Lung microvascular endothelial cell (primary cell): ENCODE results near the gene NR2F1-AS1. TPM values are rescaled to one million over a fixed set of nuclear protein-coding genes. Genes with fewer than 3 reads are reported as not detected.
A peak's percentile ranks its signal among the peaks of the same experiment; 100 is the strongest.
"Not testable (repeated sequence)": the region's sequence is repeated elsewhere in the genome, so short reads cannot be mapped to it uniquely, and the experiment has no call there.

Experiments used
- DNase-seq, 2 donors: peaks; one replicate each; pipeline versions ENCODE4 v3.0.0 to v3.0.0-alpha.2; 2010; ENCODE audit warnings: low read depth in 2 of 2
- total RNA-seq: library from RNA; depleted of rRNA; stranded (reverse); fragments of >200 nt; gene quantifications from 2 replicates; pipeline ENCODE4 v1.2.1, GENCODE V29; 2014

The NR2F1-AS1 gene
- total RNA-seq, 1 donor from 2014 or later, result 29.8 TPM

DNA sequence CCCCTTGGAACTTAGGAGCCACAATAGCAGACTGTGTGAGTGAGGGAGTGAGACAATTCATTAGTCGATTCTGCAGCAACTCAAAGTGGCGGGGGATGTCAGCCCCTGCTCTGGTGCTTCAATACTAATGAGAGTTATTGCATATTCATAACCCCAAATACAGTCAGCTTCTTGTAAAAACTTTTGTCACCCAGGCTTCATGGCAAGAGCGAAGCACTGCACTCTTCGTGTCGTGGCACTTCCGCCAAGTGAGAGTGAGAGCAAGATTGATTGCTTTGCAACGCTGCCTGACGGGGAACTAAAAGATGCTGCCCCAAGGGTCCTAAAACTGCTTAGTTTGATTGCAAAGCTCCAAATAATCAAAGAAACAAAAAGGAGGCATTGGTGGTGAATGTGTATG lies 150.9 kb downstream of the NR2F1-AS1 start:
- DNase-seq, result no peak

DNA sequence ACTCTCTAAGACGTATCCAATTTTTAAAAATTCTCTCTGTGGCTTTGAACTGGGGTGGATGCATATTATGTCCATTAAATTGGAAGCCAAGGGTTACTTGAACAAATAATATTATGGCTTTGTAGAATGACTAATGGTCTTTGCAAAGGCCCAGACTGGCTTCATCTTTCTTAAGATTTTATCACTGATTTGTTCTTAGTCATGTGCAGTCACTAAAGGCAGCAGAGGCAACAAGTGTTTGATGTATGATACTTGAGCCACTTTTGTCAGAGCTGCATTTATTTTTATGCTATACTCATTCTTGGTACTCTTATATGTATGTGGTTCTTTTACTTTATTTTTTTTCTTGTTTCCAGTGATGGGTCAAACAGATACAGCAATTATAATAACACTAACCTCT lies 152.2 kb downstream of the NR2F1-AS1 start:
- DNase-seq, result peak in 1 of 2 donors; percentile 26

DNA sequence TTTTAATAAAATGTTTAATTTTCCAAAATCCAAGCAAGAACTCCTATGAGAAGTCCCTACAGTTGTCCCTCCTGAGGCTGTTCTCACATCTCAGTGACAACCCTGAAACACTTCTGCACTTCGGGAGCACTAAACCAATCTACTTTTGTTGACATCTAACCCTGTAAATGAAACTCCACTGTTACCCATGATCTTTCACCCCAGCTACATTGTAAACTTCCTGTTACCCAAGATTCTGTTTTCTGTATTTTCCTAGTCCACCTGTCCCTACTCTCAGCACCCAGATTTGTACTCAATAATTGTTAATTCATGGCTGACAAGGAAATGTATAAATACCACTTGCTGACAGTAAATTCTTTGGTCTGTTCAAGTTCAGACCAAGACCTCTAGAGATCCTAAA lies 153.7 kb downstream of the NR2F1-AS1 start:
- no peak for DNase-seq

DNA sequence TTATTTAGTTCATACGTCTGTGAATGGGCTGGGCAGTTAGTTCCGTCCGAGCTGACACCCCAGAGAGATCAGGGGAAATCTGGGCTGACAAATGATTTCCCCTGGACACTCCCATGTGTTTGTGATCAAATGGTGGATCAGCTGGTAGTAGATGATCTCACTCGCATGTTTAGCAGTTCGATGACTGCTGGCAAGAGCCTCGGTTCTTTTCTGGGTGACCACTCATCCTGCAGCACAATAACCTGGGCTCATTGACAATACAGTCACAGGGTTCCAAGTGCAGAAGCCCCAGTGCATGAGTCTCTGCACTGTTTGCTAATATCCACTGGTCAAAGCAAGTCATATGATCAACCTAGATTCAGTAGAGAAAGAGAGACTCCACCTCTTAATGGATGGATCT lies 155.9 kb downstream of the NR2F1-AS1 start:
- peak; percentile 65 to 87 for DNase-seq

DNA sequence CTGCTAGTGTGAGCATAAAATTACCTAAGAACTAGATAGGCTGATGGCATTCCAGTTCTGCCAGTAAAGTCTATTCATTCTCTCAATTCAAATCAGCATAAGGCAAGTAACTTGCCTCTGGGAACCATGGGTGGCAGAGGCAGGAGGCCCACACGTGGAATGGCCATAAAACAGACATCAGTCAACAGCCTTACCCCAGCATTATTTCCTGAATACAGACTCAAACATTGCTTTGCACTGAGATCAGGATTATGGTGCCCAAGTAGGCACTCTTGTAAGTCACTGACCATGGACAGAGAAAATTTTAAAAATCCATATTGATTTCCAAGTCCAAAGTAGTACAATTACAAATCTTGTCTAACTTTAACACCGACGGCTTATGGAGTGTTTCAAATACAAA lies 157.7 kb downstream of the NR2F1-AS1 start:
- peak; percentile 16 to 49 for DNase-seq

DNA sequence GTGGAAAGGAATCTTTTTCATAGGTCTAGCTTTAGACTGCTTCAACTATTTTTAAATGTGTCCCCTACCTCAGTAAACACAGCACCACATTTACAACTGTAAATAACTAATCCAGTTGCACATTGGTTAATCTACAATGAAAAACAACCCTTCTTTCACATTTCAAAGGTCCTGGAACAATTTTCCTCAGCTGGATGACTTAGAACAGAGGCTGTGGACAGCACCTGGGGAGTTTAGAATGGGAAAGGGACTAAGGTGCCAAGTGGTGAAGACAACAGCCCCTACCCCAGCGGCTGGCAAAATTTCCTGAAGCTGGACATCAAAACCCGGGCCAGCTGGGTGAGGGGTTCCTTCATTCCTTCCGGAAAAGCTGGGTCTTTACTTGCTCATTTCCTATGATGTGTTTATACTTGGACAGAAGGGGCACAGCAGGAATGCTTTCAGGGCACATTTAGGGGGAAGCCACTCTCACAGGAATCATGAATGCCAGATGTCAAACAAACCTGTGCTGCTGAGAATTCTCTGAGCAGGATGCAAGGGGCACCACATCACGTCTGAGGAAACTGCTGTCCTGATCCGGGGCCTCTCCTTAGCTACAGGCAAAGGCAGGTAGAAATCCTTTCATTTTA lies 158.3 kb downstream of the NR2F1-AS1 start:
- DNase-seq, result peak; percentile 20 to 32

DNA sequence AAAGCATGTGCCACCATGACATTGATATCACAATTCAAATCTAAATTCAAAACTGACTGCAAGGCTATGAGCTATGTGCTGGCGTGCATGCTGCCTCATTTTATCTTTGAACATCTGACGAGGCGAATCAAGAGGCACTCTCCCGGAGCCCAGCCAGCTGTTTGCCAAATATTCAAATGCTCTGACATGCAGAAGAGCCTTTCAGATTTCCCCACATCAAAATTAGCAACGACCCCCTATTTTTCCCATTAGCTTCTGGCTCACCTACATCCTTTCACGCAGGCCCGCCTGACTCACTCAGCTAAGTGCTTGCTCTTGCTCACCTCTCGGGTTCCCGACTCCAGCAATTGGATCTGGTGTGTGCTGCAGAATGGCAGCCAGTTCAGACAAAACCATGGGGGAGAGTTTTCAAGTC lies 159.0 kb downstream of the NR2F1-AS1 start:
- peak in 1 of 2 donors; percentile 11 for DNase-seq

DNA sequence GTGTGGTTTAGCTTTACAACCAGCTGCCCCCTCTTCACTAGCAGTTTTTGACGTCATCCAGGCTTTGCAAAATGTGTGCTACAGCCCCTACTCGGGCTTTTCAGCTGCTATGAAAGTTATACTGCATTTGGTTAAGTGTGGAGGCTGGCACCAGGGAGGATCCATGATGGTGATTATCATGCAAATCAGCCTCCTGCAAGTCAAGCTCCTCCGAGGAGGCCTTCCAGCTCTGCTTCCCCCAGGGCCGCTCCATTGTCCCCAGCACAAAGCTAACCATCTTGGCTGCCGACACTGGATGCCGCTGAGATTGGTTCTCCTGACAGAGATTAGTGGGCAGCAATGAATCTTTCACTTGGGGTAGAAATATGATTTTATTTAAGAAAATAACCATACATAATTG lies 159.6 kb downstream of the NR2F1-AS1 start:
- DNase-seq, result no peak

DNA sequence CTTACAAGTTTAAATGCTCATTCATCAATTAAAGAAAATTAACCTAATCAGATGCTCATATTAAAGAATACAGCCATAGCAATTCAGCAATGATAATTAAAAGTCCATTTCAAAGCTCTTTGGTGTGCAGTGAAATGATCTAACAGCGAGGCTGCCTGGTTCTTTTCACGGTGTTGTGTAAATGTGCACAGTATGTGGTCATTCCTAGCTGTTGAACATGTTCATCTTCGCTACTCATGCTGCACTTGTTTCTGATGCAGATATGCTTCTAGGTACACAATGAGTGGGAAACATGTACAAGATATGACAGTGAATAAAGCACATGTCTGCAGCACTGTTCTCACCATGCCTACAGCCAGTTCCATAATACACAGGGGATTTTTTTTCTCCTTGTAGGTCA lies 163.5 kb downstream of the NR2F1-AS1 start:
- no peak for DNase-seq

DNA sequence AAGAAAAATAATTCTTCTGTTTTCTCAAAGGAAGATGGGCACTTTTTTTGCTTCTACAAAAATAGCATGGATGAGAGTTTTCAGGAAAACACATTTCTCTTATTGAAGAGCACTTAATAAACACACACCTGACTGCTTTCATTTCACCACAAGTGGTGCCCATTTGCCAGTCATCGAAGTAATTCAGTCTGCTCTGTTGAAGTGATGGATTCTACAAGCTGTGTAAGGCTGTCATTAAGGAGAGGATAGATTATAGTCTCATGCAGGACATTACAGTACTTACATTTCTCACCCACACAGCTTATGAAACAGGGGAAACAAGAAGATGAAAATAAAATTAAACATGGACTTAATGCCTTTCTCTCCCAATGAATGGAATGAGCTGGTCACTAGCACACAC lies 165.2 kb downstream of the NR2F1-AS1 start:
- no peak for DNase-seq

DNA sequence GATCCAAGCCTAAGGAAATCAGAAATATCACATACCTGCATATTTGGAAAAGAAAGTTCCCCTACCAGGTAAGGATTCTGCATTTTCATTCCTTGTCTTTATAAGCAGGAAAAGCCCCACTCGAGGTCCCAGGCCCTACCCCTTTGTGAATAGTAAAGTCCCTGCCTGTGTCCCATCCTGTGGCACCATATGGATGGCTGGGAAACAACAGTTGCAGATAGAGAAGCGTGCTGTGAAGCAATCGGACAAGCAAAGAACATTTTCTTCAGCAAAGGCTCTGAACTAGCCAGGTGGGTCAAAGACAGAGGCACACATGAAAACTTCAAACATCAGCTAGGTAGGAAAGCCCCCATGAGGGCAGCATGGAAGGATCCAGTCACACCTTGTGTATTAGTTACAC lies 169.3 kb downstream of the NR2F1-AS1 start:
- DNase-seq, result no peak

DNA sequence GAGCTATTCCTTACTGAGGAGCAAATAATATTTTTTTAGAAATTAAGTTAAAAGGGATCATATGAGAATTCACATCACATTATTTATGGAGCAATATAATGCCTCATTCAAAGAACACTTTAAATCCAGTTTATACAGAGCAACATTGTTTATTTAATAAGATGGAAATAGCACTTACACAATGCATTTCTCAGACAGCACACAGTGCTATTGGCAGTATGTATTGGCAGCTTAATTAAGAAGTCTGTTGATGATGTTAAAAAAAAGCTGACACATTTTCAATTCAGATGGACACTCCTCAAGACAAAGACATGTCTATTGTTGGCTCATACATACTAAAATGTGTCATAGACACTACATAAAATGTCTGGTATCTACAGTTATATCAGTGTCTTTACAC lies 171.3 kb downstream of the NR2F1-AS1 start:
- no peak for DNase-seq

DNA sequence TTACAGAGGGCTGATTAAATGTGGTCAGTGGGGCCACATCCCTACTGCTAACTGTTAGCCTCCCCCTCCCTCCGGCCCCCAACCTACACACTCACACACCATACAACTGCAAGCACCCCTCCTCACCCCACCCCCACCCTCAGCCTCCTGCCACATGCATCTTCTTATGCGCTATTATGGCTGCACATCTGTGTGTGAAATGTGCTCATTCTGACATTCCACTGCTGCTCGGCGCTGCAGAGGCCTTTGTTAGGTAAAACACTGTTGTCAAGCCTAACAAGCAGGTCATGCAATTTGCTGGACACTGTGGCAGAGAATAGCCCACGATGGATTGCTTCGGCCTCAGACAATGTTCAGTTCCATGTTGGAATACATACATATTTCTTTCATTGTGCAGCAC lies 173.6 kb downstream of the NR2F1-AS1 start:
- no peak for DNase-seq

DNA sequence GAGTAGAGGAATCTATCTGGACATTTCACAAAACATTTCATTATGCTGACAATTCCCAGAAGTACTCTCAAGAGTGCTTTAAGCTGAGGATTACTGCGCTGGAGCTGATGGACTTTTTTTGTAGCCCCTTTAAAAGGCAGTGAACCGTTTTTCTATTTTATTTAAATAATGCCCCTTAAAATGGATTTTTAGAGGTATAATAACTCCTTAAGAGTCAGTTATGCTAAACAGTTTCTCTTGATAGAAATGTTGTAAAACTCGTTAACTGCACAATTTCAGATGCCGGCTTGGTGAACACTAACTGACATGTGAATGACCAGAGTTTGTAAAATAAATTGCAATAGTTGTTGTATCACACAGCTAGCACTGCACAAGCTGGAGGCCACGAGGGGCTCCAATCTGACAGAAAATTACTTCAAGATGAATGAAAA lies 174.0 kb downstream of the NR2F1-AS1 start:
- DNase-seq, result no peak

DNA sequence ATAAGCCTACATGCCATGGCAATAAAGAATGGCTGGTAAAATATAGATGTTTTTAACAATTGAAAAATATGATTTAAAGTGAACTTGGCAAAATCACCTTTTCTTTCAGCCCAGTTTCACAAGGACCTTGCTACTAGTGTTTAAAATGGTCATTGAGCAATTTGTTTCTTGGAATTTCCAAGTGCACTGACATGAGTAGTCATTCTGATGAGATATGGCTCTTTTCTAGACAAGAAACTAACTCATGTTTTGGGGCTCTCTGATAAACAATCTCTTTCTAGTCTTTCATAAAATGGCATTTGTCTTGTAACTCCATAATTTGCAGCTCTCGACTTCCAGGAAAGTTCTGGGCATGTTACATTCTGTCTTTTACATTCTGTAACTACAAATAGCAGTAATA lies 176.8 kb downstream of the NR2F1-AS1 start:
- no peak for DNase-seq

DNA sequence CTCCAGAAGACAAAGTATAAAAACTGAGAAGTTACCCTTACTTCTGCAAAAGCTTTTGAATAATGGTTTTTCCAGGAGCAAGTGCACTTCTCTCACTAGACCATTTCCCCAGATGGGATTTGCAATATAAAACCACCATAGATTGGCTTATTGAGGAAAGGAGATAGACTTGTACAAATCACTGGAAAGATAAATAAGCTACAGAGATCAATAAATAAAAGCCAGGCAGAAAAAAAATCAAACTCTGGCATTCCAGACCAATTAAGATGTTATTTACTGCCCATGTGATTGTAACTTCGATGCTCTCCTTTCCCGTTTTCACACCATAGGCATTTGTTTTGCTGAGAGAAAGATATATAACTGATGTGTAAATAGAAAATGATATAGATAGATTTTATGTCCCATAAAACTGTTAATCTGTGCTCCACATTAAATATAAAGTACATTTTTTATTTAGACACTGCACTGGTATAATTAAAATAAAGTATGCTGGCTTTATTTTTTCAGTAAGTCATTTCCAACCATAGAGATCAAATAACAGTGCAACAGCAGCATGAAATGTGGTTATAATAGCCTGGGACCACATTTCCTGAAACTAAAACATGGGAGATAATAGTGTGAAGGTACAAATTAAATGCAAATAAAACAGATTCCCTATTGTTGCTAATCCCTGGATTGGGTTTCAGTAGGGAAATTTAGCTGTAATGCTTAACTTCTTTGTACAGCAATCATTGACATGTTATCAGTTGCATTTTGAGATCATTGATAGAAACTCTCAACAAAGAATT lies 177.7 kb downstream of the NR2F1-AS1 start:
- no peak for DNase-seq

DNA sequence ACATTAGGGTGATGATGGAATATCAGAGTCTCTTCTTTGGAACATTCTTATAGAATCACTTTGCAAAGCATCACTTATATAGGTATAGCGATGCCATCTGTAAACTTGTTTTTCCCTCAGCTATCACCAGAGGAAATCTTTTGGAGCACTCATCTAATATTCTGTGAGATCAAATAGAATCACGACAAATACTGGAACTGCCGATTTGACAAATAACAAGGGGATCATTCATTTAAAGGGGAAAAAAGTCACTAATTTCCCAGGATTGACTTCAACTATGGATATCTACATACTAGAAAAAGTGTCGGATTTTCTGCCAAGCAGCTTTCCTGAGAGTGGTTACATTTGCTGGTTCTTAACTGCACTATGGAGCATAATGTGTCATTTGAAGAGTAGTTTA lies 178.6 kb downstream of the NR2F1-AS1 start:
- no peak for DNase-seq

DNA sequence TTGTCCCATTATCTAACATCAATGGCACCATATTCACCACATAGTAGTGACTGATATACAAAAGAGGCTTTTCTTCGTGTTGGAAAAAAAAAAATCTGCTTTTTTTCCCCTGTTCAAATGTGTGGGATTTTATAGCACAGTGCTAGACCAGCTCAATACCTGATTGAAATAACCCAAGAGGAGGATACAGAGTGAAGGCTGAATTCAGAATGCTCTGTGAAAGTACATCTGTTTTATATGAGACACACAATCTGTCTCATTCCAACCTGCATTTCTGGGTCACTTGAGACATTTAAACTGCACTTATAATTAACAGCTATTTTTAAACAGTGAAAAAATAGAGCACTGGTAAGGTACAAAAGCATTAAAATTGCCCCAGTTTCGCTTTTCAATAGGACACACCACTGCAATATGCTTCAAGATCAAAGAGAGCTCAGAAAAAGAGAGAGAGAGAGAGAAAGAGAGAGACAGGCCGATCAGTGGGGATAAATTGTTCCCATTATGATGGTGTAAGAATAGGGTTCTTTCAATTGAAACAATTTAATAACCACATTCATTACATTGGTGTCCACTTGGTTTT lies 179.3 kb downstream of the NR2F1-AS1 start:
- DNase-seq, result no peak

DNA sequence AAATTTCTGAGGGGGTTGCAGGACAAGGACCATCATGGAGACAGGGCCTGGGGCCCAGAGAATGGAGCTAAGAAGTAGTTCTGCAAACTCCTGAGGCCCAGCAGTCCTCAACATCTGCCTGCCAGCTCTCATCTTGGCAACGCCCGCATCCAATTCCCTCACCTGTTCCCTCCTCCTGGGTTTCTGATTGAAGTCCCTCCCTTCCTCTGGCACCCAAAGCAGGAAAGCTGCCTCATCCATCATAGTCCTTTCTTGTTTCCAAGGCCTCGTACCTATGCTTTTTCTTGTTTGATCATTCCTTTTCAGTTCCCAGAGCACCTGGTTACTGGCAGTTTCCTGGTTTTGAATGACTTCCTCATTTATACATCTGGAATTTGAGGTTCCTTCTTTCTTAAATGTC lies 181.3 kb downstream of the NR2F1-AS1 start:
- no peak for DNase-seq

DNA sequence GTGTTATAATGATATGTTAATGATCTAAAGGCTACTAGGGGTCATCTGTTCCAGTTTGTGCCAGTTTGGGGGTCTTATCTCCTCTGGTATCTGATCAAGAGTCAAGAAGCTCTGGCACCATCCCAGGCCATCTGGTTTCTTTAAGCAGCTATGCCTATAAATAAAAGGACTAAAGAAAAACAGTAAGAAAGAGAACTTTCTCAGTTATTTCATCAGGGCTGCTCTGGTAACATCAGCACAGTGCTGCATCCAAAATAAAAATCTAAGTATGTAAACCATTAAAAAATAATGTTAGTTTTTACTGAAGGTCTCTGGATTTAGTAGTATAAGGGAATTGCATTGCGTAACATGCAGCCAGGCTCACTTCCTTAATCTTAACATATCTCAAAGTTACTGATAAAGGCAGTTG lies 185.0 kb downstream of the NR2F1-AS1 start:
- DNase-seq, result no peak

DNA sequence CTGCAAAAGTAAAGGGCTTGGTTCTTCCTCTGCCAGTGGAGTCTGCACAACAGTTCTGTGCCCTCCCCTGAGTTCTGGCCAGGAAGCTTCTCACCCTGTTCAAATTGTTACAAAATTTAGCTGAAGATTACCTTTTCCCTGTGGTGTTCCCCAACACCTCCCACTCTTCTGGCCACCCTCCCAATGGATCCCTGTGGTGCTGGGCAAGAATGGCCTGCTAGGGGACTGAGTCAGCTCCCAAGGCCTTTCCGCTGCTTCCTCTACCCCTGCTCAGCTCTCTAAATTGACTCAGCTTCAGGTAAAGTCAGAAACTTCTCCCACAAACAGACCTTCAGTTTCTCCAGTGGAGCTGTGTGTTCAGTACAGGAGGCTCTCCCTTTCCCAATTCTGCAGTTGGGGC lies 186.0 kb downstream of the NR2F1-AS1 start:
- no peak for DNase-seq

DNA sequence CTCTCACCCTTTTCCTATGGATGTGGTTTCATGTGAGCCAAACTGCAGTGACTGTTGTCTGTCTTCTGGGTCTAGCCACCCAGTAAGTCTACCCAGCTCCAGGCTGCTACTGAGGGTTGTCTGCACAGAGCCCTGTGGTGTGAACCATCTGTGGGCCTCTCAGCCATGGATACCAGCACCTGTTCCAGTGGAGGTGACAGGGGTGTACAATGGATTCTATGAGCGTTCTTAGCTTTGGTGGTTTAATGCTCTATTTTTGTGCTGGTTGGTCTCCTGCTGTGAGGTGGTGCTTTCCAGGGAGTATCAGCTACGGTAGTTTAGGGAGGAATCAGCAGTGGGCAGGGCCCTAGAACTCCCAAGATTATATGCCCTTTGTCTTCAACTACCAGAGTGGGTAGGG lies 186.7 kb downstream of the NR2F1-AS1 start:
- no peak for DNase-seq

DNA sequence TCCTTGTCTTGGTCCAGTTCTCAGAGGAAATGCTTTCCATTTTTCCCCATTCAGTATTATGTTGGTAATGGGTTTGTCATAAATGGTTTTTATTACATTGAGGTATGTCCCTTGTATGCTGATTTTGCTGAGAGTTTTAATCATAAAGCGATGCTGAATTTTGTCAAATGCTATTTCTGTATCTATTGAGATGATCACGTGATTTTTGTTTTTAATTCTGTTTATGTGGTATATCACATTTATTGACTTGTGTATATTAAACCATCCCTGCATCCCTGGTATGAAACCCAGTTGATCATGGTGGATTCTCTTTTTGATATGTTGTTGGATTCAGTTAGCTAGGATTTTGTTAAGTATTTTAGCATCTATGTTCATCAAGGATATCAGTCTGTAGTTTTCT lies 189.8 kb downstream of the NR2F1-AS1 start:
- DNase-seq, result not testable (repeated sequence)
